ENCODE measurements around the gene HVCN1. TPM values are rescaled to one million over a fixed set of nuclear protein-coding genes. Genes with fewer than 3 reads are reported as not detected.

Gene HVCN1
- total RNA-seq, 2 donors from 2014 or later = 8.8 to 9.5 TPM

- Mint-ChIP-seq H3K4me1 (peaks cover 4% of the 10 kb centered on the region), H3K27ac (no peak overlapping the region), H3K36me3 (ENCODE audit: low read depth) (peaks cover 18% of the 10 kb centered on the region), H3K4me3 (no peak overlapping the region), H3K9me3 (peaks cover 5% of the 10 kb centered on the region), H3K27me3 (ENCODE audit: insufficient read depth) (peaks cover 24% of the 10 kb centered on the region)
- no peaks in the 10 kb centered on the region for H3K9me3 ChIP-seq (ENCODE audit: control insufficient read depth, low read length)
- H3K4me3 ChIP-seq (ENCODE audit: low read length) = no peak overlapping the region
- no peak overlapping the region for H3K27ac ChIP-seq (ENCODE audit: low read depth, low read length)
- peaks cover 20% of the 10 kb centered on the region for H3K27me3 ChIP-seq (ENCODE audit: control insufficient read depth, insufficient read depth, low read length, poor library complexity, severe bottlenecking)
- H3K4me1 ChIP-seq (ENCODE audit: control insufficient read depth, insufficient read depth, low read length) = no peaks in the 10 kb centered on the region
- WGBS, 2 experiments (ENCODE audit: insufficient coverage in 1 of 2, insufficient read length in 1 of 2) = 76 to 80% methylated on average over 5 of the region's 7 CpGs
- no peaks in the 10 kb centered on the region for H3K36me3 ChIP-seq (ENCODE audit: control insufficient read depth, insufficient read depth, low read length)
- no peak for DNase-seq
- no peak overlapping the region for H3K9ac ChIP-seq (ENCODE audit: extremely low read depth, low read length, poor library complexity, severe bottlenecking)
- TF ChIP-seq CTCF (conservative IDR thresholded peaks at IDR 0.05) = no peak
Observed at GRCh38 chr12:110684312-110684836, 4.5 kb downstream of the HVCN1 start.

GRCh38 chr12:110683888-110684287 lies 5.0 kb downstream of the HVCN1 start:
- H3K36me3 ChIP-seq (ENCODE audit: control insufficient read depth, insufficient read depth, low read length) = no peaks in the 10 kb centered on the region
- no peak overlapping the region for H3K9ac ChIP-seq (ENCODE audit: extremely low read depth, low read length, poor library complexity, severe bottlenecking)
- H3K4me3 ChIP-seq (ENCODE audit: low read length) = no peak overlapping the region
- 86% methylated on average over 2 of the region's 2 CpGs; no CpG with 5 or more reads in 1 of the 2 experiments for WGBS, 2 experiments (ENCODE audit: insufficient coverage in 1 of 2, insufficient read length in 1 of 2)
- H3K27me3 ChIP-seq (ENCODE audit: control insufficient read depth, insufficient read depth, low read length, poor library complexity, severe bottlenecking) = peaks cover 20% of the 10 kb centered on the region
- no peak for TF ChIP-seq CTCF (conservative IDR thresholded peaks at IDR 0.05)
- no peaks in the 10 kb centered on the region for H3K9me3 ChIP-seq (ENCODE audit: control insufficient read depth, low read length)
- DNase-seq = no peak
- H3K27ac ChIP-seq (ENCODE audit: low read depth, low read length) = no peak overlapping the region
- Mint-ChIP-seq H3K4me3 (no peak overlapping the region), H3K9me3 (peaks cover 5% of the 10 kb centered on the region), H3K4me1 (peaks cover 3% of the 10 kb centered on the region), H3K27me3 (ENCODE audit: insufficient read depth) (peaks cover 24% of the 10 kb centered on the region), H3K27ac (no peak overlapping the region), H3K36me3 (ENCODE audit: low read depth) (peaks cover 18% of the 10 kb centered on the region)
- H3K4me1 ChIP-seq (ENCODE audit: control insufficient read depth, insufficient read depth, low read length) = no peaks in the 10 kb centered on the region

GRCh38 chr12:110680032-110680431 lies 8.9 kb downstream of the HVCN1 start:
- peaks cover 6% of the 10 kb centered on the region for H3K36me3 Mint-ChIP-seq (ENCODE audit: low read depth)
- no peak for TF ChIP-seq CTCF (conservative IDR thresholded peaks at IDR 0.05)
- H3K27ac ChIP-seq (ENCODE audit: low read depth, low read length) = no peak overlapping the region

More at GRCh38 chr12:110680032-110680431, 8.9 kb downstream of the HVCN1 start:
- no peak for DNase-seq
- no peak overlapping the region for H3K27ac Mint-ChIP-seq
- WGBS, 2 experiments (ENCODE audit: insufficient coverage in 1 of 2, insufficient read length in 1 of 2) = 70 to 83% methylated on average over 1 of the region's 1 CpG
- H3K4me1 ChIP-seq (ENCODE audit: control insufficient read depth, insufficient read depth, low read length) = no peaks in the 10 kb centered on the region
- H3K27me3 ChIP-seq (ENCODE audit: control insufficient read depth, insufficient read depth, low read length, poor library complexity, severe bottlenecking) = no peaks in the 10 kb centered on the region
- no peaks in the 10 kb centered on the region for H3K36me3 ChIP-seq (ENCODE audit: control insufficient read depth, insufficient read depth, low read length)
- no peaks in the 10 kb centered on the region for H3K9me3 ChIP-seq (ENCODE audit: control insufficient read depth, low read length)
- H3K4me3 Mint-ChIP-seq = no peak overlapping the region
- no peaks in the 10 kb centered on the region for H3K27me3 Mint-ChIP-seq (ENCODE audit: insufficient read depth)
- no peak overlapping the region for H3K9ac ChIP-seq (ENCODE audit: extremely low read depth, low read length, poor library complexity, severe bottlenecking)
- no peak overlapping the region for H3K4me3 ChIP-seq (ENCODE audit: low read length)
- peaks cover 1% of the 10 kb centered on the region for H3K9me3 Mint-ChIP-seq
- H3K4me1 Mint-ChIP-seq = peaks cover 8% of the 10 kb centered on the region
